ENCODE measurements around the gene HMMR. TPM values are rescaled to one million over a fixed set of nuclear protein-coding genes. Genes with fewer than 3 reads are reported as not detected.

The HMMR gene
- total RNA-seq, 1 experiment from 2014 or later, result 54.9 TPM

- no peak for TF ChIP-seq JUND (IDR thresholded peaks at IDR 0.05)
Observed at GRCh38 chr5:163532171-163533084, 72.0 kb downstream of the HMMR start (continued).

DNA sequence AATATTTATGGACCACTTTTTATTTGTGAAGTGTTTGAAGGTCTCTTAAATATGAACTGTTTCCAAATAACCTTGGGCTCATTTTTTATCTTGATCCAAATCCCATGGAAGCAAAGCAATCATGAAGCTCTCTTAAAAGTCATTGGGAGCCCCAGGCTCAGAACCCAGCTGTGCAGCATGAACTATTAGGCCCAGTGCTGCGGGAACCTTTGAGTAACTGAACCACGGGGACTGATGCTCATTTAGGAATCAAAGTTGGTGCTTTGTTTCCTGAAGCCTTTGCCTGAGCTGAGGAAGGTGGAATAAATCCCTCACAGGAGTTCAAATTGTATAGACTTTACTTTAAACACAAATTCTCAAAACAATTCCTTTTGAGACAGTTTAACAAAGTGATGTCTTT lies 72.8 kb downstream of the HMMR start:
- DNase-seq (ENCODE audit: low read depth, low spot score), result no peak
- ATAC-seq, result no peak
- Histone ChIP-seq H3K9me3 (ENCODE audit: control insufficient read depth in 1 of 2, insufficient read depth in 1 of 2, low read depth in 1 of 2, low read length in 2 of 2) (no peaks in the 10 kb centered on the region), H3K4me1 (ENCODE audit: control insufficient read depth in 1 of 2, insufficient read depth in 2 of 2, low read length in 2 of 2) (no peaks in the 10 kb centered on the region), H4K20me1 (ENCODE audit: insufficient read depth) (no peaks in the 10 kb centered on the region), H3K27ac (ENCODE audit: low read depth, low read length) (no peak overlapping the region), H3K9me2 (ENCODE audit: insufficient read depth) (no peaks in the 10 kb centered on the region; the same call in 1 of the 2 replicates), H3K4me3 (replicated peaks in 1 of 2; ENCODE audit: low read depth in 1 of 2, low read length in 2 of 2) (no peak overlapping the region), H3K36me3 (ENCODE audit: control insufficient read depth in 1 of 2, insufficient read depth in 2 of 2, low read length in 2 of 2) (no peaks in the 10 kb centered on the region), H3K79me2 (ENCODE audit: insufficient read depth, low read length) (no peaks in the 10 kb centered on the region), H3K27me3 (ENCODE audit: insufficient read depth, low read length) (no peaks in the 10 kb centered on the region), H3K4me2 (ENCODE audit: low read length) (no peak overlapping the region), H3K9ac (ENCODE audit: low read length) (no peak overlapping the region), H2AFZ (ENCODE audit: low read depth, low read length, poor library complexity, severe bottlenecking) (no peak overlapping the region)
- ChIA-PET POLR2A (no interaction called here), RAD21 (ENCODE audit: low non-redundant PET in 1 of 2, low total read pairs in 2 of 2, uncharacterized antibody in 2 of 2, unreplicated experiment in 2 of 2) (no interaction called here), CTCF (no interaction called here)
- TF ChIP-seq EZH2 (IDR thresholded peaks at IDR 0.05) (no peak), ZFX (IDR thresholded peaks at IDR 0.05) (no peak), CBX3 (IDR thresholded peaks at IDR 0.05; ENCODE audit: low read depth) (no peak), SP1 (IDR thresholded peaks at IDR 0.05; ENCODE audit: low read depth) (no peak), SIN3A (IDR thresholded peaks at IDR 0.05; ENCODE audit: low read depth) (no peak), TCF7L2 (IDR thresholded peaks at IDR 0.05; ENCODE audit: borderline replicate concordance, extremely low read depth, insufficient read depth, insufficient read length) (no peak), POLR2AphosphoS5 (IDR thresholded peaks at IDR 0.05; ENCODE audit: low read depth, low read length) (no peak), ELF1 (IDR thresholded peaks at IDR 0.05; ENCODE audit: borderline replicate concordance, low read depth) (no peak), SRF (IDR thresholded peaks at IDR 0.05; ENCODE audit: low read depth) (no peak), RAD21 (IDR thresholded peaks at IDR 0.05; ENCODE audit: low read depth) (no peak), JUND (IDR thresholded peaks at IDR 0.05) (no peak), CEBPB (IDR thresholded peaks at IDR 0.05; ENCODE audit: low read depth) (no peak)
- TF ChIP-seq, protein P1, sequence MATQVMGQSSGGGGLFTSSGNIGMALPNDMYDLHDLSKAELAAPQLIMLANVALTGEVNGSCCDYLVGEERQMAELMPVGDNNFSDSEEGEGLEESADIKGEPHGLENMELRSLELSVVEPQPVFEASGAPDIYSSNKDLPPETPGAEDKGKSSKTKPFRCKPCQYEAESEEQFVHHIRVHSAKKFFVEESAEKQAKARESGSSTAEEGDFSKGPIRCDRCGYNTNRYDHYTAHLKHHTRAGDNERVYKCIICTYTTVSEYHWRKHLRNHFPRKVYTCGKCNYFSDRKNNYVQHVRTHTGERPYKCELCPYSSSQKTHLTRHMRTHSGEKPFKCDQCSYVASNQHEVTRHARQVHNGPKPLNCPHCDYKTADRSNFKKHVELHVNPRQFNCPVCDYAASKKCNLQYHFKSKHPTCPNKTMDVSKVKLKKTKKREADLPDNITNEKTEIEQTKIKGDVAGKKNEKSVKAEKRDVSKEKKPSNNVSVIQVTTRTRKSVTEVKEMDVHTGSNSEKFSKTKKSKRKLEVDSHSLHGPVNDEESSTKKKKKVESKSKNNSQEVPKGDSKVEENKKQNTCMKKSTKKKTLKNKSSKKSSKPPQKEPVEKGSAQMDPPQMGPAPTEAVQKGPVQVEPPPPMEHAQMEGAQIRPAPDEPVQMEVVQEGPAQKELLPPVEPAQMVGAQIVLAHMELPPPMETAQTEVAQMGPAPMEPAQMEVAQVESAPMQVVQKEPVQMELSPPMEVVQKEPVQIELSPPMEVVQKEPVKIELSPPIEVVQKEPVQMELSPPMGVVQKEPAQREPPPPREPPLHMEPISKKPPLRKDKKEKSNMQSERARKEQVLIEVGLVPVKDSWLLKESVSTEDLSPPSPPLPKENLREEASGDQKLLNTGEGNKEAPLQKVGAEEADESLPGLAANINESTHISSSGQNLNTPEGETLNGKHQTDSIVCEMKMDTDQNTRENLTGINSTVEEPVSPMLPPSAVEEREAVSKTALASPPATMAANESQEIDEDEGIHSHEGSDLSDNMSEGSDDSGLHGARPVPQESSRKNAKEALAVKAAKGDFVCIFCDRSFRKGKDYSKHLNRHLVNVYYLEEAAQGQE (IDR thresholded peaks at IDR 0.05; ENCODE audit: low read depth), result no peak
- TF ChIP-seq, protein P2, sequence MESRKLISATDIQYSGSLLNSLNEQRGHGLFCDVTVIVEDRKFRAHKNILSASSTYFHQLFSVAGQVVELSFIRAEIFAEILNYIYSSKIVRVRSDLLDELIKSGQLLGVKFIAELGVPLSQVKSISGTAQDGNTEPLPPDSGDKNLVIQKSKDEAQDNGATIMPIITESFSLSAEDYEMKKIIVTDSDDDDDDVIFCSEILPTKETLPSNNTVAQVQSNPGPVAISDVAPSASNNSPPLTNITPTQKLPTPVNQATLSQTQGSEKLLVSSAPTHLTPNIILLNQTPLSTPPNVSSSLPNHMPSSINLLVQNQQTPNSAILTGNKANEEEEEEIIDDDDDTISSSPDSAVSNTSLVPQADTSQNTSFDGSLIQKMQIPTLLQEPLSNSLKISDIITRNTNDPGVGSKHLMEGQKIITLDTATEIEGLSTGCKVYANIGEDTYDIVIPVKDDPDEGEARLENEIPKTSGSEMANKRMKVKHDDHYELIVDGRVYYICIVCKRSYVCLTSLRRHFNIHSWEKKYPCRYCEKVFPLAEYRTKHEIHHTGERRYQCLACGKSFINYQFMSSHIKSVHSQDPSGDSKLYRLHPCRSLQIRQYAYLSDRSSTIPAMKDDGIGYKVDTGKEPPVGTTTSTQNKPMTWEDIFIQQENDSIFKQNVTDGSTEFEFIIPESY (IDR thresholded peaks at IDR 0.05; ENCODE audit: extremely low read depth, insufficient replicate concordance, low read length), result no peak
- intact Hi-C loops (cut with micrococcal nuclease), result no loop called here
- no TSS peak for BruUV-seq (replicated peaks)
